H1 (cell line): ENCODE data around the gene CELSR1. TPM values are rescaled to one million over a fixed set of nuclear protein-coding genes. Genes with fewer than 3 reads are reported as not detected.

Experiments
- GABPA ChIP-seq: IDR thresholded peaks from 2 replicates; pipeline ENCODE4 v1.6.1; 2011; ENCODE audit warnings: mild to moderate bottlenecking, low read length, moderate library complexity, borderline replicate concordance; ENCODE audit not compliant: insufficient read depth
- polyA plus RNA-seq, 7 experiments: library from polyadenylated mRNA; depleted of rRNA in 3 of 7; stranded (reverse) in 5 of 7; unstranded in 2 of 7; fragments of >200 nt in 5 of 7; fragments of 200-250 nt in 2 of 7; gene quantifications; 1 replicate in 5 of 7; 2 replicates in 1 of 7; 4 replicates in 1 of 7; pipeline versions ENCODE4 v1.2.1 to v1.2.3, GENCODE V29; 2011 to 2013; ENCODE audit warnings: missing spikeins in 2 of 7, mixed read lengths in 2 of 7
- total RNA-seq: library from RNA; stranded (reverse); fragmentation: NEBNext Ultra II Directional; extraction: Animal tissue kit (Norgen Biotek cat#: 25700); gene quantifications from 2 replicates; pipeline ENCODE4 v1.2.1, GENCODE V29; 2021

Gene CELSR1
- total and polyA plus RNA-seq, 2 of the 8 experiments (the other 6 are each of a cell fraction or from before 2014, with no cell fraction given) = 9.0 to 12.4 TPM

- no peak for TF ChIP-seq GABPA
These were observed 2.4 kb downstream of the CELSR1 start (continued) for GRCh38 chr22:46534901-46535630.
